ENCODE results near the gene DUSP7. TPM values are rescaled to one million over a fixed set of nuclear protein-coding genes. Genes with fewer than 3 reads are reported as not detected.

The DUSP7 gene
- total and polyA plus RNA-seq, 2 donors (not counting 3 experiments of a cell fraction or from before 2014, with no cell fraction given), result 29.2 to 37.7 TPM

GRCh38 chr3:52069855-52070254 is 13.5 kb upstream of the DUSP7 start:
- H3K9me1 ChIP-seq (replicated peaks; ENCODE audit: control insufficient read depth, extremely low read depth, insufficient read depth, low read length), result no peaks in the 10 kb centered on the region
- CTCF ChIA-PET, result interaction anchor here (1.5 to 2.5 kb wide), 4 partner anchors 13 to 53 kb away, joined by 4 to 19 read pairs (median 6); partner anchors contain the start of gene DUSP7
- H2AFZ ChIP-seq (ENCODE audit: low read depth, low read length), result no peak overlapping the region
- BruUV-seq (replicated peaks), result no TSS peak
- H3K36me3 ChIP-seq (ENCODE audit: control insufficient read depth in 2 of 2, extremely low read depth in 1 of 2, insufficient read depth in 2 of 2, low read length in 2 of 2), result no peaks in the 10 kb centered on the region
- H3K9ac ChIP-seq (replicated peaks; ENCODE audit: extremely low read depth, insufficient read depth, low read length), result no peak overlapping the region
- no peaks in the 10 kb centered on the region for H3K79me2 ChIP-seq (ENCODE audit: control insufficient read depth, insufficient read depth, low read length)
- intact Hi-C loops (cut with micrococcal nuclease), result loop anchor here (2.0 kb wide), 1 partner anchor 17 kb away; no protein-coding TSS in a partner anchor
- dilution Hi-C loops (cut with MboI; ENCODE audit: extremely low pct_ligation_motif_present, low sequenced_read_pairs), result no loop called here
- no peaks in the 10 kb centered on the region for H4K20me1 ChIP-seq (replicated peaks; ENCODE audit: control insufficient read depth, extremely low read depth, insufficient read depth, low read length)
- no peaks in the 10 kb centered on the region for H3K9me3 ChIP-seq (replicated peaks; ENCODE audit: control insufficient read depth, insufficient read depth, low read length)
- H3K4me1 ChIP-seq (ENCODE audit: control insufficient read depth, extremely low read depth, insufficient read depth, low read length), result peaks cover 18% of the 10 kb centered on the region
- POLR2A ChIA-PET, result no interaction called here
- no peak for TF ChIP-seq POLR2AphosphoS5 (IDR thresholded peaks at IDR 0.05; ENCODE audit: insufficient read depth, low read depth, low read length)
- TF ChIP-seq CTCF (IDR thresholded peaks at IDR 0.05; ENCODE audit: extremely low read depth in 1 of 2, insufficient read depth in 1 of 2, low read depth in 1 of 2, low read length in 2 of 2), result no peak
- H3K4me3 ChIP-seq (replicated peaks in 1 of 3; ENCODE audit: insufficient read depth in 1 of 3, low read depth in 1 of 3, low read length in 3 of 3), result no peak overlapping the region
- H3K27me3 ChIP-seq (ENCODE audit: control insufficient read depth in 2 of 2, insufficient read depth in 2 of 2, low read length in 2 of 2), result no peaks in the 10 kb centered on the region
- H3K4me2 ChIP-seq (ENCODE audit: insufficient read depth, low read length), result no peak overlapping the region
- no peak overlapping the region for H3K27ac ChIP-seq (ENCODE audit: insufficient read depth, low read depth, low read length)
- FAIRE-seq, result no peak
- no peak for DNase-seq (ENCODE audit: low read depth, low spot score)

- intact Hi-C loops (cut with micrococcal nuclease), result no loop called here
- Histone ChIP-seq H3K9me1 (replicated peaks; ENCODE audit: control insufficient read depth, extremely low read depth, insufficient read depth, low read length) (no peaks in the 10 kb centered on the region), H3K9ac (replicated peaks; ENCODE audit: extremely low read depth, insufficient read depth, low read length) (no peak overlapping the region), H3K79me2 (ENCODE audit: control insufficient read depth, insufficient read depth, low read length) (no peaks in the 10 kb centered on the region), H3K4me2 (ENCODE audit: insufficient read depth, low read length) (no peak overlapping the region), H3K9me3 (replicated peaks; ENCODE audit: control insufficient read depth, insufficient read depth, low read length) (no peaks in the 10 kb centered on the region), H3K4me1 (ENCODE audit: control insufficient read depth, extremely low read depth, insufficient read depth, low read length) (peaks cover 18% of the 10 kb centered on the region), H3K27ac (ENCODE audit: insufficient read depth, low read depth, low read length) (no peak overlapping the region), H3K27me3 (ENCODE audit: control insufficient read depth in 2 of 2, insufficient read depth in 2 of 2, low read length in 2 of 2) (no peaks in the 10 kb centered on the region), H3K36me3 (ENCODE audit: control insufficient read depth in 2 of 2, extremely low read depth in 1 of 2, insufficient read depth in 2 of 2, low read length in 2 of 2) (no peaks in the 10 kb centered on the region), H4K20me1 (replicated peaks; ENCODE audit: control insufficient read depth, extremely low read depth, insufficient read depth, low read length) (no peaks in the 10 kb centered on the region), H3K4me3 (replicated peaks in 1 of 3; ENCODE audit: insufficient read depth in 1 of 3, low read depth in 1 of 3, low read length in 3 of 3) (no peak overlapping the region), H2AFZ (ENCODE audit: low read depth, low read length) (no peak overlapping the region)
- DNase-seq (ENCODE audit: low read depth, low spot score) (no peak), FAIRE-seq (no peak)
- no TSS peak for BruUV-seq (replicated peaks)
- dilution Hi-C loops (cut with MboI; ENCODE audit: extremely low pct_ligation_motif_present, low sequenced_read_pairs), result no loop called here
- TF ChIP-seq POLR2A (IDR thresholded peaks at IDR 0.05; ENCODE audit: low read depth, low read length), result no peak
- TF ChIP-seq MYC (IDR thresholded peaks at IDR 0.05; ENCODE audit: low read depth, low read length), result no peak
- TF ChIP-seq CTCF (IDR thresholded peaks at IDR 0.05; ENCODE audit: extremely low read depth in 1 of 2, insufficient read depth in 1 of 2, low read depth in 1 of 2, low read length in 2 of 2), result no peak
- no peak for TF ChIP-seq EZH2 (IDR thresholded peaks at IDR 0.05; ENCODE audit: borderline replicate concordance, low read depth, low read length, severe bottlenecking)
- no peak for TF ChIP-seq FOS (IDR thresholded peaks at IDR 0.05; ENCODE audit: borderline replicate concordance, insufficient read depth, low read length)
- no peak for TF ChIP-seq JUN (IDR thresholded peaks at IDR 0.05; ENCODE audit: borderline replicate concordance, insufficient read depth, insufficient read length, low read depth)
- ChIA-PET POLR2A (no interaction called here), CTCF (interaction anchor here (2.5 kb wide), 1 partner anchor 13 kb away, joined by 19 read pairs; the partner anchor contains the start of gene DUSP7)
These were observed 12.8 kb upstream of the DUSP7 start for GRCh38 chr3:52069135-52069534.
